GOT3 (cell line): ENCODE results near the gene IPMK.

Experiments used
- DNase-seq: peaks from one replicate; lab custom pipeline; 2025; ENCODE audit warnings: mixed read lengths; lab: John Stamatoyannopoulos, UW

The IPMK gene

GRCh38 chr10:58267713-58268453 is at the start of gene IPMK:
Gene IPMK (minus strand): TSS chr10:58267894. CDS start chr10:58267611, 283 bp downstream.
- DNase-seq: peak; percentile 73

- DNase-seq: no peak
Measured at GRCh38 chr10:58316874-58317273, 49.2 kb upstream of the IPMK start.

- no peak for DNase-seq
Measured at GRCh38 chr10:58311026-58311425, 43.3 kb upstream of the IPMK start.

GRCh38 chr10:58307676-58308075 is 40.0 kb upstream of the IPMK start:
- DNase-seq: no peak

DNA sequence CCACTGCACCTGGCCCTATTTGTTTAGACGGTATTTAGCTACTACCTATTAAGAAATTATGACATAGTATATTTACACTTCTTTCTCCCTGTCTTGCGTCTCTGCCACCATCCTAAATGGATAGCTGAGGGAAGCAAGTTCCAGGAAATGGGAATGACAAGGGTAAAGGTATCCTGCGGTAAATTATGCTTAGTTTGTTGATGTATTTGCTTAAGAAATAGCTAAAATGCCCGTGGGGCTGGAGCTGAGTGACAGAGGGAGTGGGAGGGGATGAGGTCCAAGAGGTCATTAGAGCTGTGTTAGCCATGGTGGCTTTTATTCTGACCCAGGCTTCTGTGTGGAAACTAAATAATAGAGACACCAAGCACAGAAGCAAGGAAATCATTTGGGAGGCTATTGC is 38.1 kb upstream of the IPMK start:
- no peak for DNase-seq

GRCh38 chr10:58304099-58304633 is 36.5 kb upstream of the IPMK start:
- DNase-seq: no peak

- no peak for DNase-seq
Measured at GRCh38 chr10:58302254-58302653, 34.6 kb upstream of the IPMK start.

DNA sequence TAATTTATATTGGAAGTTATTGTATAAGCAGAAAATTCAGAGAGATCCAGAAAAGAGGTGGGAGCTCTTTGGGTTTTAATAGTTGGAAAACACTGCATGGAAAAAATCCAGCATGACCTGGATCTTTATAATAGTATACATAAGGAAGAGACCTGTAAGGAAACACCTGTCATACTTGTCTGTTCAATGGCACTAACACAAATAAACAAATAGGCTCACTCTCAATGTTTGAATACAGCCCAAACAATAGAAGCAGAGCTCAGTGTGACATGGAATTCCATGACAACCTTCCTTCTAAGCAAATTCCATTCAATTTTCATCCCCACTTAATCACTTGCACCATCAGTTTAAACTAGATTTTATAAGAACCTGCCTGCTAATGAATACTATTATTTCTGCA is 33.0 kb upstream of the IPMK start:
- no peak for DNase-seq

- DNase-seq: no peak
Measured at GRCh38 chr10:58299580-58299979, 31.9 kb upstream of the IPMK start.

DNA sequence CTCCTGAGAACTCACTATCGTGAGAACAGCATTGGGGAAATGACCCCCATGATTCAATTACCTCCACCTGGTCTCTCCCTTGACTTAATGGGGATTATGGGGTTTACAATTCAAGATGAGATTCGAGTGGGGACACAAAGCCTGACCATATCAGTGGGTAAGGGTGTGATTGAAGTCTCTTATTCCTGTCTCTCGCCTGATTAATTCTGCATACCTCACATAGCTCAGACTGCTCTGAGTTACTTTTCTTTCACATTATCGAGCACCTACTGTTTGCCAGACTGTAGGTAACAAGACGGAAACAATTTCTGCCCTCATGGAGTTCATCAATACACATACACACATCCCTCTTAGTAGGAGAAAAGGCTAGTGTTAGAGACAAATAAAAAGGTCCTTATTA is 26.3 kb upstream of the IPMK start:
- no peak for DNase-seq

GRCh38 chr10:58291538-58292174 is 24.0 kb upstream of the IPMK start:
- no peak for DNase-seq

GRCh38 chr10:58282615-58283014 is 14.9 kb upstream of the IPMK start:
- DNase-seq: no peak

DNA sequence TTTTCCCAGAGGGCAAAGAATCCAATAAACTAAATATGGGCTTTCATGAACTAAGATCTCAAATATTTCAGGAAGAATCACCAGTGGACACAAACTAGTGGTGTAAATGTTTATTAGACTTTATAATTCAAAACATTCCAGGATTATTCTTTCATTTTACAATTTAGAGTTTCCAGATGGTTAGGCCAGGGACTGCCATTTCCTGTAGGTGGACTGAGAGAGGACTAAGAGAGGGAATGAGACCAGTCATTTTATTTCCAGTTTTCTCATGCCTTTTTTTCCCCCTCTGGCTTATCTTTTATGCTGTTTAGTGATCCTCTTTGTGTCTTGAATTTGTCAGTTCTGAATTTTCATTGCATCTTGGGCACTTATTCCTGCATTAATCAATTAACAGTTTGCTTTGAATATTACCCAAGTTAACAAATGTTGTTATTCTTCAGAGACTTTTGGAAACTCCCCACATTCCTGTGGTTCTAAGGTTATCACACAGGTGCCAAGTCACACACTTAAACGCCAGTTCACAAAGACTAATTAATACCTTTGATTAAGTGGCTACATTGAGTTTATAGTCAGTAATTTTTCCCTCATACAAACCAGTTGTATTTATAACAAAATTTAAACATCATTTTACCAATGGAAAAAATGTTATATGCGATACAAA is 13.5 kb upstream of the IPMK start:
- no peak for DNase-seq

- no peak for DNase-seq
Measured at GRCh38 chr10:58280477-58280876, 12.8 kb upstream of the IPMK start.

DNA sequence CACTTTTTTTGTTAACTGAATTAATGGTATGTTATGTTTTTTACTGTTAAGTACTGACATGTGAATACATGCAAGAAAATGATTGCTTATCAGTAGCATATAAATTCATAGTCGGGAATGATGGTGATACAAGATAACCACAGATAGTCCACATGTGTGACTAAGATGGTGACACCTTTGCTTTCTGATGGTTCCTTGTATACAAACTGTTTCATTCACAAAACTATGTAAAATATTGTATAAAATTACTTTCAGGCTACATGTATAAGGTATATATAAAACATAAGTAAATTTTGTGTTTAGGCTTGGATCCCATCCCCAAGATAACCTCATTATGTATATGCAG is 11.2 kb upstream of the IPMK start:
- no peak for DNase-seq

DNA sequence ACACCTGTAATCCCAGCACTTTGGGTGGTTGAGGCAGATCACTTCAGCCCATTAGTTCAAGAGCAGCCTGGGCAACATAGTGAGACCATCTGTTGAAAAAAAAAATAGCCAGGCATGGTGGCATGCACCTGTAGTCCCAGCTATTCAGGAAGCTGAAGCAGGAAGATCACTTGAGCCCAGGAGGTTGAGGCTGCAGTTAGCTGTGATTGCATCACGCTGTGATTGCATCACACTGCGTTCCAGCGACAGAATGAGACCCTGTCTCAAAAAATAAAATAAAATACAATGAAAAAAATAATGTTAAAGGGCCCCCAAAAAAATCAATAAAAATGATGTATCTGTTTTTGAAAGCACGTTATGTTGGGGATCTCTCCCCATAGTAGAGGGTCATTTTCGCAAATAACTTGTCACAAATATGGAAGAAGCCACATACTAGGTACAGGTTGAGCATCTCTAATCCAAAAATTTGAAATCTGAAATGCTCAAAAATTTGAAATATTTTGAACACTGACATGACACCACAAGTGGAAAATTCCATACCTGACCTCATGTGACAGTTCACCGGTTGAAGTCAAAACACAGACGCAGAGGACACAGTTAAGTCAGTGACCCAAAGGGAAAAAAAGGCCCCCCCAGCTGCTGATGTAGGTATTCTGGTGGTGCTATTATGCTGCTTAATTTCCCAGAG is 10.7 kb upstream of the IPMK start:
- no peak for DNase-seq

- DNase-seq: no peak
Measured at GRCh38 chr10:58275908-58276307, 8.2 kb upstream of the IPMK start.

DNA sequence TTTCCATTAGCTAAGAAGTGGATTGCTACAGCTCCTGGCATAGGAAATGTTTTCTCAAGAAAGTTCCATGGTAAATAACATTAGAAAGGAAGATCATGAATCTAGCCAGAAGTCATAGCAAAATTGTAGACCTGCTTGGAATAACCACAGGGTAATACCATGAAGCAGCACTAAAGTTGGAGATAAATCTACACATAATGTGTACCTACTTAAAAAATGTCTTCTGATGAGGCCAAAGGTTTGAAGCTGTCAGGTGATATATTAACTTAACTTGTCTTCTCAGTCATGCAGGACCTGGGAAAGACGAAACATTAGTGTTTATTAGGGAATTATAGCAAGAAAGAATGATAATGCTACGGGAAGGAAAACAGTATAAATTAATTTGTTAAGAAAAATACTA is 7.6 kb upstream of the IPMK start:
- no peak for DNase-seq

DNA sequence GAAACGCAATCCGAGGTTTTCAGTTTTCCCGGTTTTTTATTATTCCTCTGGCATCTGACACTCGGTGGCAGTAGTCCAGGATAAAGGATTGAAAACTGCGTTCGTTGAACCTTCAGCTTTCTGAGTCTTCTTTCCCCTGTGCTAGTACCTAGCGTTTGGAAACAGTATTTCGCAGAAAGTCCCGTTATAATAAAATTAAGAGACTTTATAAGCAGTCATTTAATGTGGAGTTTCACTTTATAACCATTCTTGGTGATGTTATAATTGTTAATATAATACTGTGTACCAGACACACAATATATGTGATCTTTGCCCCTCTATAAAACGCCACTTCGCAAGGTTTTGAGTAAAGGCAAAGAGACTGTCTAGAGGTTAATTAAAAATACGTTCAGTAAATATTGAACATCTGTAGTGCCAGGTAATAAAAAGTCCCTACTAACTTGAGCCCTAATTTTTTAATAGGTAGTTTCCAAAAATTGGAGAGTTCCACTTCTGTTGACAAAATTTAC is 2.1 kb upstream of the IPMK start:
- no peak for DNase-seq

- peak; percentile 83 for DNase-seq
Measured at GRCh38 chr10:58268946-58269781, 1.5 kb upstream of the IPMK start, which contains the start of gene CISD1. Gene CISD1 (plus strand): TSS chr10:58269162. CDS start chr10:58269274, 112 bp downstream.

GRCh38 chr10:58268454-58268945 is 806 bp upstream of the IPMK start:
- peak; percentile 45 for DNase-seq
